Transverse colon (tissue), 4 donors: ENCODE data around the gene MATR3. TPM values are rescaled to one million over a fixed set of nuclear protein-coding genes. Genes with fewer than 3 reads are reported as not detected.

Source experiments
- DNase-seq: peaks from one replicate; pipeline ENCODE4 v3.0.0-alpha.2; 2019
- H3K27ac ChIP-seq, 4 donors: fragments of 200-600 bp; sonication (generic); 2 replicates each; pipeline ENCODE4 v1.5.1; 2016 to 2018; ENCODE audit warnings: inconsistent platforms in 4 of 4
- H3K27me3 ChIP-seq: fragments of 200-600 bp; sonication (generic); 2 replicates; pipeline ENCODE4 v1.5.1; 2017; ENCODE audit warnings: inconsistent platforms
- H3K36me3 ChIP-seq, 4 donors: fragments of 200-600 bp; sonication (generic); 2 replicates each; pipeline ENCODE4 v1.5.1; 2017 to 2019; ENCODE audit warnings: inconsistent platforms in 4 of 4
- H3K4me1 ChIP-seq, 4 donors: fragments of 200-600 bp; sonication (generic); 2 replicates each; pipeline ENCODE4 v1.5.1; 2017 to 2020; ENCODE audit warnings: inconsistent platforms in 4 of 4
- H3K4me3 ChIP-seq, 4 donors: fragments of 200-600 bp; sonication (generic); 1 replicate in 1 of 4; 2 replicates in 3 of 4; pipeline versions ENCODE4 v1.5.1 to v1.6.1; 2017 to 2019; ENCODE audit warnings: inconsistent platforms in 4 of 4
- H3K9me3 ChIP-seq, 2 donors: fragments of 200-600 bp; sonication (generic); 2 replicates each; pipeline ENCODE4 v1.5.1; 2017 to 2019; ENCODE audit warnings: inconsistent platforms in 2 of 2
- EP300 ChIP-seq: sonication (generic); formaldehyde crosslinking; IDR thresholded peaks from one replicate; pipeline ENCODE4 v1.6.1; 2017; ENCODE audit warnings: antibody characterized with exemption, low read depth
- POLR2A ChIP-seq: fragments of 450-650 bp; IDR thresholded peaks from one replicate; pipeline ENCODE4 v1.6.1; 2016; ENCODE audit warnings: antibody characterized with exemption, mild to moderate bottlenecking, moderate library complexity
- POLR2AphosphoS5 ChIP-seq, 3 donors: sonication (generic); formaldehyde crosslinking; IDR thresholded peaks; one replicate each; pipeline ENCODE4 v1.6.1; 2016; ENCODE audit warnings: antibody characterized with exemption in 3 of 3
- WGBS, 2 donors: methylation state at CpG; one replicate each; pipeline ENCODE4 v1.1.5; 2018; ENCODE audit warnings: low coverage in 1 of 2; 5-methylcytosine and 5-hydroxymethylcytosine counted together
- in situ Hi-C, 4 donors: fragments of 200-750 bp; cut with MboI; loops; one replicate each; pipeline versions ENCODE4 v1.15.0 to v1.15.1; 2017; ENCODE audit warnings: low sequenced_read_pairs in 3 of 4, low pct_ligation_motif_present in 1 of 4, low pct_unique_long_range_greater_than_20kb in 1 of 4
- intact Hi-C: fragments of 100-400 bp; cut with DNase I; formaldehyde crosslinking; loops from one replicate; pipeline ENCODE4 v1.15.1; 2023; ENCODE audit warnings: low total_unique reads
- total RNA-seq, 4 donors: library from RNA; depleted of rRNA; stranded (reverse); fragments of >200 nt; gene quantifications; one replicate each; pipeline ENCODE4 v1.1.0, GENCODE V29; 2016
- TF ChIP-seq, protein P1 (sequence below), 5 experiments: fragments of 200-600 bp in 3 of 5; fragments of 450-650 bp in 2 of 5; sonication (generic) in 3 of 5; IDR thresholded peaks; 1 replicate in 2 of 5; 2 replicates in 3 of 5; pipeline ENCODE4 v1.5.1; 2016 to 2017; ENCODE audit warnings: antibody characterized with exemption in 5 of 5, inconsistent platforms in 3 of 5, mild to moderate bottlenecking in 2 of 5, moderate library complexity in 1 of 5

Gene MATR3
- total RNA-seq, 4 donors from 2014 or later: 97.3 to 190 (median 134) TPM

GRCh38 chr5:139251281-139251687 is 42.3 kb upstream of the MATR3 start:
- no peaks in the 10 kb centered on the region for H3K36me3 ChIP-seq
- in situ Hi-C loops: loop anchor here (10.0 to 25.0 kb wide), 3 partner anchors 426 to 664 kb away; partner anchors contain the start of gene HSPA9 (in 1 of the 4)
- no peak overlapping the region for H3K27ac ChIP-seq
- H3K4me1 ChIP-seq: no peaks in the 10 kb centered on the region
- WGBS, 2 donors: 37 to 43% methylated on average over 3 of the region's 3 CpGs
- intact Hi-C loops: loop anchor here (10.0 kb wide), 1 partner anchor 666 kb away; no protein-coding TSS in a partner anchor
- H3K4me3 ChIP-seq: no peak overlapping the region
- peak; percentile 29 for DNase-seq
- no peaks in the 10 kb centered on the region for H3K27me3 ChIP-seq
- TF ChIP-seq POLR2A (no peak), POLR2AphosphoS5 (IDR thresholded peaks at IDR 0.05) (no peak), EP300 (no peak)
- TF ChIP-seq, protein P1, sequence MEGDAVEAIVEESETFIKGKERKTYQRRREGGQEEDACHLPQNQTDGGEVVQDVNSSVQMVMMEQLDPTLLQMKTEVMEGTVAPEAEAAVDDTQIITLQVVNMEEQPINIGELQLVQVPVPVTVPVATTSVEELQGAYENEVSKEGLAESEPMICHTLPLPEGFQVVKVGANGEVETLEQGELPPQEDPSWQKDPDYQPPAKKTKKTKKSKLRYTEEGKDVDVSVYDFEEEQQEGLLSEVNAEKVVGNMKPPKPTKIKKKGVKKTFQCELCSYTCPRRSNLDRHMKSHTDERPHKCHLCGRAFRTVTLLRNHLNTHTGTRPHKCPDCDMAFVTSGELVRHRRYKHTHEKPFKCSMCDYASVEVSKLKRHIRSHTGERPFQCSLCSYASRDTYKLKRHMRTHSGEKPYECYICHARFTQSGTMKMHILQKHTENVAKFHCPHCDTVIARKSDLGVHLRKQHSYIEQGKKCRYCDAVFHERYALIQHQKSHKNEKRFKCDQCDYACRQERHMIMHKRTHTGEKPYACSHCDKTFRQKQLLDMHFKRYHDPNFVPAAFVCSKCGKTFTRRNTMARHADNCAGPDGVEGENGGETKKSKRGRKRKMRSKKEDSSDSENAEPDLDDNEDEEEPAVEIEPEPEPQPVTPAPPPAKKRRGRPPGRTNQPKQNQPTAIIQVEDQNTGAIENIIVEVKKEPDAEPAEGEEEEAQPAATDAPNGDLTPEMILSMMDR (IDR thresholded peaks at IDR 0.05): peak in 2 of 5 experiments; percentile 7 to 11
- H3K9me3 ChIP-seq: no peaks in the 10 kb centered on the region

- in situ Hi-C loops: loop anchor here (10.0 to 25.0 kb wide), 3 partner anchors 427 to 664 kb away; partner anchors contain the start of gene HSPA9 (in 1 of the 4)
- intact Hi-C loops: loop anchor here (10.0 kb wide), 1 partner anchor 667 kb away; no protein-coding TSS in a partner anchor
Observed at GRCh38 chr5:139251695-139252288, 41.7 kb upstream of the MATR3 start.

GRCh38 chr5:139253115-139253514 is 40.4 kb upstream of the MATR3 start:
- Histone ChIP-seq H3K4me3 (no peak overlapping the region), H3K4me1 (no peaks in the 10 kb centered on the region), H3K36me3 (no peaks in the 10 kb centered on the region), H3K27ac (no peak overlapping the region), H3K27me3 (no peaks in the 10 kb centered on the region), H3K9me3 (no peaks in the 10 kb centered on the region)
- intact Hi-C loops (loop anchor here (10.0 kb wide), 1 partner anchor 668 kb away; no protein-coding TSS in a partner anchor), in situ Hi-C loops (loop anchor here (10.0 to 25.0 kb wide), 3 partner anchors 428 to 666 kb away; partner anchors contain the start of gene HSPA9 (in 1 of the 4))
- no peak for DNase-seq
- TF ChIP-seq, protein P1 (IDR thresholded peaks at IDR 0.05): no peak
- TF ChIP-seq POLR2A (no peak), POLR2AphosphoS5 (IDR thresholded peaks at IDR 0.05) (no peak), EP300 (no peak)
- 96 to 100% methylated on average over 2 to 3 of the region's 3 CpGs for WGBS, 2 donors

More at GRCh38 chr5:139251695-139252288, 41.7 kb upstream of the MATR3 start:
- TF ChIP-seq POLR2A: no peak
- TF ChIP-seq, protein P1 (IDR thresholded peaks at IDR 0.05): no peak
- H3K4me3 ChIP-seq: no peak overlapping the region
- H3K36me3 ChIP-seq: no peaks in the 10 kb centered on the region
- no peaks in the 10 kb centered on the region for H3K27me3 ChIP-seq
- H3K4me1 ChIP-seq: no peaks in the 10 kb centered on the region
- no peak for DNase-seq
- WGBS, 2 donors: 58 to 67% methylated on average over 4 of the region's 4 CpGs
- H3K9me3 ChIP-seq: no peaks in the 10 kb centered on the region
- no peak overlapping the region for H3K27ac ChIP-seq

DNA sequence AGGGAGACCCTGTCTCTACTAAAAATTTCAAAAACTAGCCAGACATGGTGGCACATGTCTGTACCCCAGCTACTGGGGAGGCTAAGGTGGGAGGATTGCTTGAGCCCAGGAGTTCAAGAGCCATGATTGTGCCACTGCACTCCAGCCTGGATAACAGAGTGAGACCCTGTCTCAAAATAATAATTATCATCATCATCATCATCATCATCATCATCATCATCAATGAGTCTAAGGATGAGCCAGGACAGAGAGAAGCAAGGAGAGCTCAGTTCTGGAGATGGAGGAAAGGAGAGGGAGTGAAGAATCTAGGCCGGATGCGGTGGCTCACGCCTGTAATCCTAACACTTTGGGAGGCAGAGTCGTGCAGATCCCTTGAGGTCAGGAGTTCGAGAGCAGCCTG is 36.7 kb upstream of the MATR3 start:
- TF ChIP-seq, protein P1 (IDR thresholded peaks at IDR 0.05): no peak
- no peak for TF ChIP-seq EP300
- Histone ChIP-seq H3K4me1 (no peaks in the 10 kb centered on the region), H3K27ac (no peak overlapping the region), H3K36me3 (no peaks in the 10 kb centered on the region), H3K27me3 (no peaks in the 10 kb centered on the region), H3K4me3 (no peak overlapping the region), H3K9me3 (no peaks in the 10 kb centered on the region)
- DNase-seq: no peak
- in situ Hi-C loops (loop anchor here (10.0 to 25.0 kb wide), 3 partner anchors 432 to 670 kb away; partner anchors contain the start of gene HSPA9 (in 1 of the 4)), intact Hi-C loops (loop anchor here (10.0 kb wide), 1 partner anchor 672 kb away; no protein-coding TSS in a partner anchor)
- 92 to 93% methylated on average over 4 to 5 of the region's 5 CpGs for WGBS, 2 donors
